GM21528 (cell line): ENCODE data around the gene SLC24A1.

Experiments
- ATAC-seq: cut with Tn5 transposase; IDR thresholded peaks from one replicate; pipeline ENCODE4 v1.9.1; 2021; ENCODE audit warnings: mild to moderate bottlenecking, moderate library complexity; ENCODE audit not compliant: unreplicated experiment, low FRiP score

Gene SLC24A1

GRCh38 chr15:65651042-65651322, 29.2 kb downstream of the SLC24A1 start:
- no peak for ATAC-seq

DNA sequence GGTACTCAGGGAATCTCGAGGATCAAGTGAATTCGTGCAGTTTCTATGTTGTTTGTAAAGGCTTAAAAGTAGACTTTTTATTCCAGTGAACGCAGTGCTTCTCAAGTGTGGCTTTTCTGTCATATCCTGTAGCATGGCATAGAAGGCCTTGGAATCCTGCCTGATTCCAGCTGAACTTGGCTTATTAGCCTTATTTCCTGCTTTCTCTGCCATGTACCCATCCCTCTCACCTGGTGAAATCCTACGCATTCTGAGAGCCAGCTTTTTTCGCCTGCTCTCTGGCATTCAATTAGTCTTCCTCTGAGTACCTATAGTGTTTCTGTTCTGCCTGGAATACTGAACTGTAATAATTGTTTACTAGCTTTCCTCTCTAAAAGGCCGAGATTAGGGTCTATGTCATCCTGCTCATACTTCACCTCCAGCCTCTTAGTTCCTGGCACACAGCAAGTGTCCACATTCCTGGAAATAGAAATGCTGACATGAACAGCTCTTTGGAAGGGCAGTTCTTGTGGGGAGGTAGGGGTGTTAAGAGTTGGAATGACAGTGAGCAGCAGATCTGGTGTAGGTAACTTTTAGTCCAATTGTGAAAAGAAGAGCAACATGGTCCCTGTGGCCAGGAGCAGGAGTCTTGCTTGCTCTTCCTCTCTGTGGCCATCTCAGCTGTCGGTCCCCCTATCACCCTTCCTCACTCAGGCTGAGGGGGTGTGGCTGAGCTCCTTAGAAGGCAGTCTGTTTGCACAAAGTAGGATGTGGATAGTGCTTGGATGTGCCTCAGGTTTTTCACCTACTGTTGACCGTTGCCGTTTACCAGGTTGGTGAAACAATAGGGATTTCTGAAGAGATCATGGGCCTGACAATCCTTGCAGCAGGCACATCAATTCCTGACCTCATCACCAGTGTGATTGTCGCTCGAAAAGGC, 30.4 kb downstream of the SLC24A1 start:
- no peak for ATAC-seq

- ATAC-seq: no peak
These were observed 31.6 kb downstream of the SLC24A1 start for GRCh38 chr15:65653341-65653740.

- no peak for ATAC-seq
These were observed 32.2 kb downstream of the SLC24A1 start for GRCh38 chr15:65653801-65654521.

DNA sequence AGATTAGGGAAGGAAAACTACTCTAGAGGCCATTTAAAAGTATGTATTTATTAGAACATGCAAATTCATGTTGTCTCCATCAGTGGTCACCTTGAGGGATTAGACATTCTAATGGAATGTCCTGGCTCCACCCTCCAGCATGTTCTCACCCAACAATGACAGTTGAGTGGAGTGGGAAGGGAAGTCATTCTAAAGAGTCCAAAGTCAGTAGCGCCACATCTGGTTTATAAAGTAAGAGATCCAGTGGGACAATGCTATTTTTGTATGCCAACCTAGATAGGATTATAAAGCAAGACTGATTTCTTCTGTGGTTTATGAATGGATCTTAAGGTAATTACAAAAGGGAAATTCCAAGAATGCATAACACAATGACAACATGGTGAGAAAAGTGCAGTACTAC, 33.3 kb downstream of the SLC24A1 start:
- no peak for ATAC-seq

DNA sequence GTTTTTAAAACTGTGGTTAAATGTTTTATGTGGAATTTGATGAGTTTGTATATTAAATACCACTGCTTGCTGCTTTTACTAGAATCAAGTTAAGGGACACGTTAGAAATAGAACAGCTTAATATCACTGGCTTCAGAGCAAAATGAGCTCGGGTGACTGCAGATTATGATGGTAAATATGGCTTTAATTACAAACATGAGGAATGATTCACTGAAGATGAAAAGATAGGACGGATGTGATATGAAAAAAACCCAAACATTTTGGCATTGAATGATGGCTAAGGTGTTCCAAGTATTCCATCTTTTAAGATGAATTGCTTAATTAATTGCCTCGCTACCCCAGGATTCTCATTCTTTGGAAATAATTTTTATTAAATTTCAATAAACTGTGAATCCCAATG, 33.7 kb downstream of the SLC24A1 start:
- ATAC-seq: no peak

GRCh38 chr15:65659502-65660052, 37.8 kb downstream of the SLC24A1 start:
- ATAC-seq: no peak

GRCh38 chr15:65660927-65661326, 39.2 kb downstream of the SLC24A1 start:
- ATAC-seq: no peak

DNA sequence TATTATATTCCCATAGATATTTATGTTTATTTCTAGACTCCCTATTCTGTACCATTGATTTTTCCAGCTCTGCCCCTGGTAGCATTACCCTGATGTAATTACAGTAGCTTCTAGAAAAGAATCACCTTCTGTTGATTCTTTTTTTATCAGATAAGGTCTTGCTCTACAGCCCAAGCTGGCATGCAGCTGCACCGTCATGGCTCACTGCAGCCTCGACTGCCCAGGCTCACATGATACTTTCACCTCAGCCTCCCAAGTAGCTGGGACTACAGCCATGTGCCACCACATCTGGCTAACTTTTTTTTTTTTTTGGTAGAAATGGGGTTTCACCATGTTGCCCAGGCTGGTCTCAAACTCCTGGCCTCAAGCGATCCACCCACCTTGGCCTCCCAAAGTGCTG, 41.8 kb downstream of the SLC24A1 start:
- ATAC-seq: no peak

GRCh38 chr15:65666257-65666656, 44.5 kb downstream of the SLC24A1 start:
- ATAC-seq: no peak

DNA sequence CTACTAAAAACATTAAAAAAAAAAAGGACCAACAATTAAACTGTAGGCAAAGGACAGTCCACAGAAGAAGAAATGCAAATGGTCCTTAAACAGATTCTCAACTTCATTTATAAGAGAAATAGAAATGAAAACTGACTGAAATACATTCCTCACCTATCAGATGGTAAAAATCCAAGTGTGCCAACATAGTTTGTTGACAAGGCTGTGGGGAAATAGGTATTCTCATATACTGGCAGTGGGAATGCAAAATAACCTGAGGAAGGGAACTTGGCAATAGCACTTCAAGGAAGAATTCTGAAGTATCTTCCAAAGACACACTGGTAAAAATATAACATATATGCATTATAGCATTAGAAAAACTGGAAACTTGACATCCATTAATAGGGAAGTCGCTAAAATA, 53.8 kb downstream of the SLC24A1 start:
- no peak for ATAC-seq

DNA sequence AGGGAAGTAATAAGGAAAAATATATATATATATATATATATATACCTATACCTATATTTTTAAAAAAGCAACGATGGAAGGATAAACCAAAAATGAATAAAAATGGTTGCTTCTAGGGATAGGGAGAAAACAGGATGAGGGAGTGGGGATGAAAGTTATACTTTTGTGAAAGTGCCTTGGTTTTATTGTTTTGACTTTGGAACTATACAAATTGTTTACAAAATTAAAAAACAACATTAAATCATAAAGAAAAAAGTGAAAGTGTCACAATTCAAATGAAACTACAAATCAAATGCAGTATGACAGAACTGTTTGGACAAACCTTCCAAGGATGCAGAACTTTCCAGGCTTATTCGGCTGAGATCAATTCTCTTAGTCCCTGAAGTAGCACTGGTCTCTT, 54.4 kb downstream of the SLC24A1 start:
- no peak for ATAC-seq

DNA sequence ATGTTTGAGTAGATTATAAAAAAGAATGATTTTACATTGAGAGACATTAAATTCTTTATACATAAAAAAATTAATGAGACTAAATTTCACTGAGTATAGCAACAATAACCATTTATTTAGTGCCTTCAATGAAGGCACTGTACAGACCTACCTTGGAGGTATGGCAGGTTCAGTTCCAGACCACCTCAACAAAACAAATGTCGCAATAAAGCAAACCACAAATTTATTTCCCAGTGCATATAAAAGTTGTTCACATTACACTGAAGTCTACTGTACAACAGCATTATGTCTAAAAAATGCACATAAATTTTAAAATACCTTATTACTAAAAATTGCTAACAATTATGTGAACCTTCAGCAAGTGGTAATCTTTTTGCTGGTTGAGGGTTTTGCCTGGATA, 58.8 kb downstream of the SLC24A1 start:
- no peak for ATAC-seq

DNA sequence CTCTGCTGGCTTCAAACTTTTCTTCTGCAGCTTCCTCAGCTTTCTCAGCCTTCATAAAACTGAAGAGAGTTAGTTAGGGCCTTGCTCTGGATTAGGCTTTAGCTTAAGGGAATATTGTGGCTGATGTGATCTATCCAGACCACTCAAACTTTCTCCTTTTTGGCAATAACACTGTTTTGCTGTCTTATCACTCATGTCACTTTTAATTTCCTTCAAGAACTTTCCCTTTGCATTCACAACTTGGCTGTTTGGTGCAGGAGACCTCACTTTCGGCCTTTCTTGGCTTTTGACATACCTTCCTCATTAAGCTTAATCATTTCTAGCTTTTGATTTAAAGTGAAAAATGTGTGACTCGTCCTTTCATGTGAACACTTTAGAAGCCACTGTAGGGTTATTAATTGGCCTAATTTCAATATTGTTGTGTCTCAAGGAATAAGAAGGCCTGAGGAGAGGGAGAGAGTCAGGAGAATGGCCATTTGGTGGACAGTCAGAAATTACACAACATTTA, 60.7 kb downstream of the SLC24A1 start:
- no peak for ATAC-seq

DNA sequence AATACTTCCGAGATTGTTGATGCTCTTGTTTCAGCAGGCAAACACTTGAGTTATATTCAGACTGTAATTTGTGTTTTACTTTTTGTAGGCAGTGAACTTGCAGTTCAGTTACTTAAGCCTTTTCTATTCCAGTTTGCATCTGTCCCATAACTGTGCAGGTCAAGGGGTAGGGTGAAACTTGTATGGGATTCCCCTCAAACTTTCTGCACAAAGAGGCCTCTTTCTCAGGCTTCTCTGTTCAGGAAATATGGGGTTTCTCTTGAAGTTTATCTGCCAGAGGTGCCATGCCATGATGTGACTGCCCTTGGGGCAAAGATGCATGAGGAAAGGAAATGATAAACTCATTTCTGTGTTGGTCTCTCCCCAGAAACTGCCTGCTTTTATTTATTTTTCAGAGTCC, 66.7 kb downstream of the SLC24A1 start:
- ATAC-seq: no peak

- no peak for ATAC-seq
These were observed 68.4 kb downstream of the SLC24A1 start for GRCh38 chr15:65690173-65690572.

GRCh38 chr15:65690778-65691177, 69.0 kb downstream of the SLC24A1 start:
- no peak for ATAC-seq

GRCh38 chr15:65695081-65695480, 73.3 kb downstream of the SLC24A1 start:
- no peak for ATAC-seq
